RWPE2 (cell line): Measurements from ENCODE around the gene YES1.

Experiments
- ATAC-seq: fragments of 200-7000 bp; cut with Tn5 transposase; 3 replicates; pipeline ENCODE4 v1.9.1; 2021; ENCODE audit warnings: low read depth
- DNase-seq: peaks from one replicate; pipeline ENCODE4 v3.0.0-alpha.2; 2020; ENCODE audit warnings: low spot score
- H3K27ac ChIP-seq: fragments of 450-650 bp; 2 replicates; pipeline ENCODE4 v1.5.1; 2017; ENCODE audit warnings: mild to moderate bottlenecking; ENCODE audit not compliant: poor library complexity, severe bottlenecking
- H3K27me3 ChIP-seq: fragments of 250-450 bp; sonication (Bioruptor Pico); 2 replicates; pipeline ENCODE4 v1.5.1; 2021; ENCODE audit warnings: mild to moderate bottlenecking, moderate library complexity; ENCODE audit not compliant: insufficient read depth, poor library complexity, severe bottlenecking
- H3K36me3 ChIP-seq: fragments of 250-450 bp; sonication (Bioruptor Pico); 2 replicates; pipeline ENCODE4 v1.5.1; 2020; ENCODE audit warnings: low read depth, mild to moderate bottlenecking, moderate library complexity
- H3K4me1 ChIP-seq: fragments of 250-450 bp; sonication (Bioruptor Pico); 2 replicates; pipeline ENCODE4 v1.5.1; 2021; ENCODE audit warnings: mild to moderate bottlenecking, moderate library complexity; ENCODE audit not compliant: insufficient read depth, poor library complexity, severe bottlenecking
- H3K4me3 ChIP-seq: fragments of 250-450 bp; sonication (Bioruptor Pico); 2 replicates; pipeline ENCODE4 v1.5.1; 2021; ENCODE audit warnings: mild to moderate bottlenecking, moderate library complexity; ENCODE audit not compliant: severe bottlenecking
- H3K9me3 ChIP-seq: fragments of 250-450 bp; sonication (Bioruptor Pico); 2 replicates; pipeline ENCODE4 v1.5.1; 2021; ENCODE audit warnings: mild to moderate bottlenecking, moderate library complexity; ENCODE audit not compliant: severe bottlenecking
- TF ChIP-seq, protein P1 (sequence below): fragments of 450-650 bp; IDR thresholded peaks from one replicate; pipeline ENCODE4 v1.5.1; 2017; ENCODE audit warnings: mild to moderate bottlenecking, moderate library complexity; ENCODE audit not compliant: poor library complexity, severe bottlenecking

YES1 gene

DNA sequence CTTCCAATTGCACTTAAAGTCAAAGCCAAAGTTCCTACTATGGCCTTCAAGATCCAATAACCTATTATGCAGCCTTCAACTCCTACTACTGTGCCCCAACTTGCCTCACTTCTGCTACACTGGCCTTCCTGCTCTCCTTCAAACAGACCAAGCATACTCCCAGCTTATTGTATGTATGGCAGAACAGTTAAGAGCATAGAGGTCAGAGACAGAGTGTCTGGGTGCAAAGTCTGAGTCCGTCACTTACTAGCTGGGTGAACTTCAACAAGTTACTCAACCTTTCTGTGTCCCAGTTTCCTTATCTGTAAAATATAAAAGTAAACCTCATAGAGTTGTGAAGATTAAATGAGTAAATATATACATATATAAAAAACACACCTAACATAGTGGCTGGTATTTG is 37.2 kb downstream of the YES1 start:
- TF ChIP-seq, protein P1, sequence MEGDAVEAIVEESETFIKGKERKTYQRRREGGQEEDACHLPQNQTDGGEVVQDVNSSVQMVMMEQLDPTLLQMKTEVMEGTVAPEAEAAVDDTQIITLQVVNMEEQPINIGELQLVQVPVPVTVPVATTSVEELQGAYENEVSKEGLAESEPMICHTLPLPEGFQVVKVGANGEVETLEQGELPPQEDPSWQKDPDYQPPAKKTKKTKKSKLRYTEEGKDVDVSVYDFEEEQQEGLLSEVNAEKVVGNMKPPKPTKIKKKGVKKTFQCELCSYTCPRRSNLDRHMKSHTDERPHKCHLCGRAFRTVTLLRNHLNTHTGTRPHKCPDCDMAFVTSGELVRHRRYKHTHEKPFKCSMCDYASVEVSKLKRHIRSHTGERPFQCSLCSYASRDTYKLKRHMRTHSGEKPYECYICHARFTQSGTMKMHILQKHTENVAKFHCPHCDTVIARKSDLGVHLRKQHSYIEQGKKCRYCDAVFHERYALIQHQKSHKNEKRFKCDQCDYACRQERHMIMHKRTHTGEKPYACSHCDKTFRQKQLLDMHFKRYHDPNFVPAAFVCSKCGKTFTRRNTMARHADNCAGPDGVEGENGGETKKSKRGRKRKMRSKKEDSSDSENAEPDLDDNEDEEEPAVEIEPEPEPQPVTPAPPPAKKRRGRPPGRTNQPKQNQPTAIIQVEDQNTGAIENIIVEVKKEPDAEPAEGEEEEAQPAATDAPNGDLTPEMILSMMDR = no peak
- no peak for ATAC-seq
- no peak for DNase-seq
- Histone ChIP-seq H3K27ac (no peak overlapping the region), H3K9me3 (no peaks in the 10 kb centered on the region), H3K36me3 (no peaks in the 10 kb centered on the region), H3K4me1 (no peaks in the 10 kb centered on the region), H3K4me3 (no peak overlapping the region), H3K27me3 (no peaks in the 10 kb centered on the region)

DNA sequence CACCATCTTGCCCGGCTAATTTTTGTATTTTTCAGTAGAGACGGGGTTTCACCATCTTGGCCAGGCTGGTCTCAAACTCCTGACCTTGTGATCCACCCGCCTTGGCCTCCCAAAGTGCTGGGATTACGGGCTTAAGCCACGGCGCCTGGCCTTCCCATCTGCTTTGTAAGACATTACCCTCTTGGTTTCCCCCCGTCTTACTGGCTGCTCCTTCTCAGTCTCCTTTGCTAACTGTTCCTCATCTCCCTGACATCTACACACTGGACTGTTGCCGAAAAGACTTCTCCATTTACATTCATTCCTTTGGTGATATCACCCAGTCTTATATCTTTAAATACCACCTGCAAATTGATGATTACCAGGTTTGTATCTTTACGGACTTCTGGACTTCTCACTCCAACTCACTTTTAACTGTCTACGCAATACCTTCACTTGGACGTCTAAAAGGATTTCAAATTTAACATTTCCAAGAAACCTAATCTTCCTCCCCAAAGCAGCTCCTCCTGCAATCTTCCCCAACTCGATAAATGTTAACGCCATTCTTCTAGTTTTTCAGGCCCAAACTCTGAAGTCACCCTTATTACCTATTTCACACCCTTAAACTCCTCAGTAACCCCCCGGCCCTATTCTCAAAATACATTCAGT is 37.9 kb downstream of the YES1 start:
- DNase-seq = no peak
- Histone ChIP-seq H3K36me3 (no peaks in the 10 kb centered on the region), H3K4me1 (no peaks in the 10 kb centered on the region), H3K27me3 (no peaks in the 10 kb centered on the region), H3K9me3 (no peaks in the 10 kb centered on the region), H3K4me3 (no peak overlapping the region), H3K27ac (no peak overlapping the region)
- TF ChIP-seq, protein P1 = no peak
- no peak for ATAC-seq

DNA sequence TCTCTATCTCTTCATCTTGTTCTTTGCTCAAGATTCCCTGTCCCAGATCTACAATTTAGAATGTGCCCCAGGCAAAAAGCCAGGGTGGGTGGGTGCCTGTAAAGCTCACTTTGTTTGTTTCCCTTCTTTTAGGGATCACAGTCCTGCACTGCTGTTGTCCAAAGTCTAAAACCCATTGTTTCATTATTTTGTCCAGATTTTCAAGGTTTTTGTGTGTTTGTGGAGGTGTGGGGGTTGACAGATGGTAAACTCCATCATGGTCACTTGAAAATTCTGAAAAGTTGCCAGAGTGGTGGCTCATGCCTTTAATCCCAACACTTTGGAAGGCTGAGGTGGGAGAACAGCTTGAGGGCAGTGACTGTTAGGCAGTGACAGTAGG is 41.5 kb downstream of the YES1 start:
- Histone ChIP-seq H3K27me3 (no peaks in the 10 kb centered on the region), H3K4me1 (no peaks in the 10 kb centered on the region), H3K4me3 (no peak overlapping the region), H3K36me3 (no peaks in the 10 kb centered on the region), H3K9me3 (no peaks in the 10 kb centered on the region), H3K27ac (no peak overlapping the region)
- no peak for ATAC-seq
- no peak for DNase-seq
- TF ChIP-seq, protein P1 = no peak

DNA sequence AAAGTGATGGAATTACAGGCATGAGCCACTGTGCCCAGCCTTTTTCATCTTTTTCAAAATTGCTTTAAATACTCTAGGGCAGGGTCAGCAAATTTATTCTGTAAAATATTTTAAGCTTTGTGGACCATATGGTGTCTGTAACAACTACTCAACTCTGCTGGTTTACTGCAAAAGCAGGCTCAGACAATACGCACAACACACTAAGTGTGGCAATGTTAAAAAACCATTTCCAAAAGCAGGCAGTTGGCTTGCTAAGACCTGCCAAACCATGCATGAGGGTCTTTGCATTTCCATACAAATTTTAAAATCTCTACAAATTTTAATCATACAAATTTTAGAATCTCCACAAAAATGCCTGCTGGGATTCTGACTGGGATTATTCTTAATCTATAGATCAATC is 44.1 kb downstream of the YES1 start:
- no peak overlapping the region for H3K27ac ChIP-seq
- DNase-seq = no peak
- H3K4me1 ChIP-seq = no peaks in the 10 kb centered on the region
- ATAC-seq = no peak
- H3K4me3 ChIP-seq = no peak overlapping the region
- no peaks in the 10 kb centered on the region for H3K9me3 ChIP-seq
- TF ChIP-seq, protein P1 = no peak
- H3K27me3 ChIP-seq = no peaks in the 10 kb centered on the region
- H3K36me3 ChIP-seq = no peaks in the 10 kb centered on the region

DNA sequence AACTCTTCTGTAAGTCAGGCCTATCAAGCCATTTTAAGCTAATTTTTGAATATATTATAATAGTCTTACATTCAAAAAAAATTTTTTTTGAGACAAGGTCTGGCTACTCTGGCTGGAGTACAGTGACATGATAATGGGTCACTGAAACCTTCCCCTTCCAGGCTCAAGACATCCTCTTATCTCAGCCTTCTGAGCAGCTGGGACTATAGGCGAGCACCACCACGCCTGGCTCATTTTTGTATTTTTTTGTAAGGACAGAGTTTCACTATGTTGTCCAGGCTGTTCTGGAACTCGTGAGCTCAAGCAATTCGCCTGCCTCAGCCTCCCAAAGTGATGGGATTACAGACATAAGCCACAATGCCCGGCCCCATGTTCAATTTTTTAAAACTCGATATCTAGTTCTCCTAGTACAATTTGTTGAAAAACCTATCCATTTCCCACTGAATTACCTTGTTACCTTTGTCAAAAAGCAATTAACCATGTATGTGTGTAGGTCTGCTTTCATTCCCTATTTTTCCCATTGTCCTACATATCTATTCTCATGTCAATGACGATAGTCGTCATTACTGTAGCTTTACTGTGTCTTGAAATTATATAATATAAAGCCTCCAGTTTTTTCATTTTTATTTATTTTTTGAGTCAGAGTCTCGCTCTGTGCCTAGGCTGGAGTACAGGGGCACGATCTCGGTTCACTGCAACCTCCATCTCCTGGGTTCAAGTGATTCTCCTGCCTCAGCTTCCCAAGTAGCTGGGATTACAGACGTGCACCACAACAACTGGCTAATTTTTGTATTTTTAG is 44.8 kb downstream of the YES1 start:
- H3K4me1 ChIP-seq = no peaks in the 10 kb centered on the region
- DNase-seq (no peak), ATAC-seq (no peak)

More for the DNA sequence above, 44.8 kb downstream of the YES1 start:
- TF ChIP-seq, protein P1 = no peak
- Histone ChIP-seq H3K27ac (no peak overlapping the region), H3K9me3 (no peaks in the 10 kb centered on the region), H3K4me3 (no peak overlapping the region), H3K27me3 (no peaks in the 10 kb centered on the region), H3K36me3 (no peaks in the 10 kb centered on the region)
